Heart left ventricle (tissue), 13 donors: ENCODE measurements around the gene TMED6.

Experiments
- POLR2A ChIP-seq, 2 donors: fragments of 450-650 bp; IDR thresholded peaks; one replicate each; pipeline ENCODE4 v1.6.1; 2017; ENCODE audit warnings: antibody characterized with exemption in 2 of 2, mild to moderate bottlenecking in 2 of 2, moderate library complexity in 2 of 2
- TF ChIP-seq, protein P1 (sequence below), 12 donors: fragments of 200-600 bp; sonication (generic) in 4 of 12; IDR thresholded peaks; one replicate each; pipeline versions ENCODE4 v1.5.0 to v1.8.0; 2018 to 2022; ENCODE audit warnings: antibody characterized with exemption in 12 of 12, mild to moderate bottlenecking in 5 of 12
- donor health status: ischemic (EF 13 %, LVEDD 7.1; RV severe dilation, severe dysfunction).
- donor health status: DM: no; HTN: yes; CAD: no.
- donor health status: DM: no; HTN: no; CAD: no.
- donor health status: ischemic (EF 25% LVEDD 6.9; RV normal size, moderate dysfunction).
- donor health status: ischemic (EF 25% LVEDD 5.7; RV mildly dilated, moderate dysfunction).
- donor health status: ischemic (EF 35%, LVEDD 5.7; RV mildly dilated, moderate dysfunction).
- donor health status: nonischemic (EF 11% LVEDD 7.7; RV severe dilation, severe dysfunction).
- donor health status: DM: yes; HTN: yes; CAD: no.
- donor health status: PGD.
- donor health status: ischemic (EF 29% LVEDD 5.4; RV normal size, mild dysfunction).
- donor health status: nonischemic (EF 23%, LVEDD 6.1; RV moderate dilation, normal function).

DNA sequence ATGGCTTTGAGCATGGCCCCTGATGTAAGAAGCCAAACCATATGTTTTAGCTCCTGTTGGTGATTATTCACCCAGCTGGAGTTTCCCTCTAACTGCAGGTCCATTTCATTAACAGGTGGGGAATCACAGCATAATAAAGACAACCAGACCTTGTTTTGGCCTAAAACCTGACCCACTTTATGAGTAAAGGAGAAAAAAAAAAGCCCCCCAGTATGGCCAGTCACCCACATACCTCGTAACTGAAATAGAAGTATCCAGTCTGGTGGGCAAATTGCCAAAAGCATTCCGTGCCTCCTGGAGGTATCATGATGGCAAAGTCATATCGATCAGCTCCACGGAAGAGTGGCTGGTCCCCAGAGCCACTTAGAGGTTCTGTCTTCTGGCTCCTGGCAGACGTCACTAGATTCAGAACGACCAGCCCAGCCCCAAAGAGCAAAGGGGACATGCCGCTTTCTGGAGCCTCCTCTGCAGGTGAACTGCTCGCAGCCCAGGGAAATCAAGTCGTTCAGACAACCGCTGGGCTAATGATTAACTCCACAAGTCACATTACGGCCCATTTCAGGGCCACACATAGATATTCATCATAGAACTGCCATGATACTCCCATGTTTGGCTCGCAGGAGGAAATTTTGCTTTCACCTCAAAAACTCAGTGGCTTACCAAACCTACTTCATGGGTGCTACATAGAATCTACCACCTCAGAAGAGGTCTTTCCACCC lies at the start of gene TMED6:
- TF ChIP-seq, protein P1, sequence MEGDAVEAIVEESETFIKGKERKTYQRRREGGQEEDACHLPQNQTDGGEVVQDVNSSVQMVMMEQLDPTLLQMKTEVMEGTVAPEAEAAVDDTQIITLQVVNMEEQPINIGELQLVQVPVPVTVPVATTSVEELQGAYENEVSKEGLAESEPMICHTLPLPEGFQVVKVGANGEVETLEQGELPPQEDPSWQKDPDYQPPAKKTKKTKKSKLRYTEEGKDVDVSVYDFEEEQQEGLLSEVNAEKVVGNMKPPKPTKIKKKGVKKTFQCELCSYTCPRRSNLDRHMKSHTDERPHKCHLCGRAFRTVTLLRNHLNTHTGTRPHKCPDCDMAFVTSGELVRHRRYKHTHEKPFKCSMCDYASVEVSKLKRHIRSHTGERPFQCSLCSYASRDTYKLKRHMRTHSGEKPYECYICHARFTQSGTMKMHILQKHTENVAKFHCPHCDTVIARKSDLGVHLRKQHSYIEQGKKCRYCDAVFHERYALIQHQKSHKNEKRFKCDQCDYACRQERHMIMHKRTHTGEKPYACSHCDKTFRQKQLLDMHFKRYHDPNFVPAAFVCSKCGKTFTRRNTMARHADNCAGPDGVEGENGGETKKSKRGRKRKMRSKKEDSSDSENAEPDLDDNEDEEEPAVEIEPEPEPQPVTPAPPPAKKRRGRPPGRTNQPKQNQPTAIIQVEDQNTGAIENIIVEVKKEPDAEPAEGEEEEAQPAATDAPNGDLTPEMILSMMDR (IDR thresholded peaks at IDR 0.05): no peak
- TF ChIP-seq POLR2A (IDR thresholded peaks at IDR 0.05): no peak
